Activated T-cell treated with anti-CD3 and anti-CD28 coated beads for 24 hours (primary cell): ENCODE measurements around the gene PKNOX2.

Experiments
- DNase-seq: peaks from one replicate; pipeline ENCODE4 v3.0.0-alpha.2; 2020; ENCODE audit warnings: low read depth

PKNOX2 gene

GRCh38 chr11:125412509-125412908, 248.0 kb downstream of the PKNOX2 start:
- DNase-seq: no peak

GRCh38 chr11:125413226-125413625, 248.7 kb downstream of the PKNOX2 start:
- no peak for DNase-seq

GRCh38 chr11:125414121-125414520, 249.6 kb downstream of the PKNOX2 start:
- no peak for DNase-seq

GRCh38 chr11:125416981-125417935, 252.7 kb downstream of the PKNOX2 start:
- no peak for DNase-seq

GRCh38 chr11:125418396-125418795, 253.8 kb downstream of the PKNOX2 start:
- DNase-seq: no peak

DNA sequence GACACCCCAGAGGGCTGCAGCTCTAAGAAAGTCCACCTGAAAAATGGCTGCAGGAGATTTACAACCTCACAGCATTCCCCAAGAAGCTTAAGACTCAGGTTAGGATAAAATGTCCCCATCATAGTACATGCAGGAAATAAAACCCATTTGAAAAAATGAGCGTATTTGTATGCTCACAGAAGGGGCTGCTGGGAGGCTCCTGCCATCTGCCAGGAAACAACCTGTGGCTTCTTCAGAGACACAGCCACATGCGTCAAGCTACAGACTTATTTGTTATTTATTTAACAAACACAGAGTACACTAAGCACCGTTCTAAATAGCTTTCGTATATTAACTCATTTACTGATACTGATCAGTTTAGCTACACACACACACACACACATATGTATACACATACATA, 258.1 kb downstream of the PKNOX2 start:
- no peak for DNase-seq

DNA sequence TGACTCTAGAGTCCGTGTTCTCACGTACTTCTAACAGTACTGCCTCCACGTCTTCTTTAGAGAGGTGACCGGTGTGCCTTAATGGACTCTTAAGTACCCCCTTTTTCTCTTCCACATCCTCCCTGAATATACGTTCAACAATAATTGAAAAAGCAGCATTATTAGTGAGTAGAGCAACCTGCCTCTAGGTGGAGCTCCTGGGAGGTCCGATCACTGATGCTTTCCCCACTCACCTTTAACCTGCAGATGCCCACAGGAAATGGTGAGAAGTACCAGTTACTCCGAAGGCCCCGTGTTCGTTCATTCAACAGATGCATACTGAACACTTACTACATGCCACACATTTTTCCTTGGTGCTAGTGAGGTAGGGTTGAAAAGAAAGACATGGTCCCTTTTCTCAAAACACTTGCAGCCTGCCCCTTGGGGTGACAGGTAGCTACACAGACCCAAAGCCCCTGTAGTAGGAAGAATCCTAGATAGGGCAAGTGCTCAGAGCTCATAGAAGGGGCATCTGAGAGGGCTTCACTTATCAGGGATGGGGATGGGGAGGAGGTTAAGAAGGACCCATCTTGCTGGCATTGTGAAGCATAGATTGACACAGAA, 258.8 kb downstream of the PKNOX2 start:
- peak; percentile 4 for DNase-seq

GRCh38 chr11:125425601-125426000, 261.1 kb downstream of the PKNOX2 start:
- no peak for DNase-seq

- DNase-seq: no peak
Measured at GRCh38 chr11:125426818-125427528, 262.4 kb downstream of the PKNOX2 start.

DNA sequence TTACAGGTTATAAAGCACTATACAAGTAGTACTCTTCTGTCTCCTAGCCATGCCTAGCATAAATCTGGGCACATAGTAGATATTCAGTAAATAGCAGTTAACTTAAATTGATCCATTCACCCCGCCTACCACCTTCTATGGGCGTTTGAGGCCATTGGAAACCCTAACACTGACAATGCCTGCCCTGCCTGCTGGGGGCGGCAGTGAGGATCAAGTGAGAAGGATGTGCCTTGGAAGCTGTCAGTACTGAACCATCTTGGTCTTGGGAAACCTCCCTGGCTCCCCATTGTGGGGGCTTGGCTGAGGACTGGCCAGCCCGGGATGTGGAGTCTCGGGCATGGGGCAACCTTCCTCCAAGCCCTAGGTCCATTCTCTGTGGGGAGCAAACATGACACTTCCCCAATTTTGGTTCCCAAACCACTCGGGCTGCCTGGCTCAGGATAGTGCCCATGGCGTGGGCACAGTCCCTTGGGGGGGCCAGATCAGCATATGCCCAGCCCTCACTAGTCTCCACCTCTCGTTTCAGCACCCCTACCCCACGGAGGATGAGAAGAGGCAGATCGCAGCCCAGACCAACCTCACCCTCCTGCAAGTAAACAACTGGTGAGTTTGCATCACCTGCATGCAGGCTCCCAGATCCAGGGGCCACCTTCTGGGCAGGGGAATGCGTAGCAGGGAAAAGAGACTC, 264.1 kb downstream of the PKNOX2 start:
- DNase-seq: no peak

DNA sequence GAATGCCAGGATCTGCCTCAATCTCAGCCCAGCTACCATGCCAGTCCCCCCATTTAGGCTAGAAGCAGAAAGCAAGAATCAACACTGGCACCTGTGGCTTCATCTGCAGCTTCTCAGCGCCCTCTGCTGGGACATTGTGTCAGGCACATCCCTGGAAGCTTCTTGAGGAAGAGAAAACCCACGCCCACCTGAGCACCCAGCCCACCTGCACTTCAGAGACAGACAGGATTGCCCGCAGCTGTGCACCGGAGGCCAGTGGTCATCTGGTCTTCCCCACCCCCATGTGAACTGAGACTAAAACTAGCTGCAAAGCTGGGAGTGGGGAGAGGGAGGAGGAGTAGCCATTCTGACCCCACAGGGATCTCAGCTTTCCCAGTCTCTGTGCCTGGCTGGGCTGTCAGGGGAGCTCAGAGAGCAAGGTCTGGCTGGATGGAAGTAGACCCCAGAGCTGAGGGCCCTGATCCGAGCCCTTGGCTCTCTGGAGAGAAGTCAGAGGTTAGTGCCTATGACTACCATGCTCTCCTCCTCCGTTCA, 264.7 kb downstream of the PKNOX2 start:
- DNase-seq: peak; percentile 39

DNA sequence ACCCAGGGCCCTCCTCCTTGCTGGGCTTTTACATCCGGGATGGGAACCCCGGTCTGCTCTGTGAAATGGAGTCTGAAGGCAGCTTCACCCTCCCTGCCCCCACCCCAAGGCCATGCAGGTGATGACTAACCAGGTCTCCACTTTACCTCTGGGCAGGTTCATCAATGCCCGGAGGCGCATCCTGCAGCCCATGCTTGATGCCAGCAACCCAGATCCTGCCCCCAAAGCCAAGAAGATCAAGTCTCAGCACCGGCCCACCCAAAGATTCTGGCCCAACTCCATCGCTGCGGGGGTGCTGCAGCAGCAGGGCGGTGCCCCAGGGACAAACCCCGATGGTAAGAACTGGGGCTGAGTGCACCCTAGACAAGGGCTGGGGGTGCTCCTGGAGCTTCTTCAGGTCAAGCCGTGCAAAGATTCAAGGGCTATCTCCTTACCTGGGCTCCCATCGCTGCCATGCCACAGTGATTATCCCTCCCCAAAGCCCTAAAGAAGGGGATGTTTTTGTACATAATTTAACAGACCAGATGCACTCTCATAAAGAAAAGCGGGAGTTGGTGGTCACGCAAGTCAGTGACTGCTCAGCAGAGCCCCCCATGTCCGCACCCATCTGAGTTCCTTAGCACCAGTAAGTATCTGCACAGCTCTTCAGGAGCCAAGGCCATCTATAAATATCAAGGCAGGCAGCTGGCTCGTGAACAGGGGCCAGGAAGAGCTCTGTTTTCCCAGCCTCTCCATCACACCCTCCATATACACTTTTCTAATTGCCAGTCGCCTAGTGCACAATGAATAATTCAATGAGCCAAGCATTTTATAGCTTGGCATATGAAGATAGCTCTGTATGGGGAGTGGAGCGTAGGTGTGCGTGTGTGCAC, 265.5 kb downstream of the PKNOX2 start:
- DNase-seq: no peak

- no peak for DNase-seq
Measured at GRCh38 chr11:125431009-125431408, 266.5 kb downstream of the PKNOX2 start.

DNA sequence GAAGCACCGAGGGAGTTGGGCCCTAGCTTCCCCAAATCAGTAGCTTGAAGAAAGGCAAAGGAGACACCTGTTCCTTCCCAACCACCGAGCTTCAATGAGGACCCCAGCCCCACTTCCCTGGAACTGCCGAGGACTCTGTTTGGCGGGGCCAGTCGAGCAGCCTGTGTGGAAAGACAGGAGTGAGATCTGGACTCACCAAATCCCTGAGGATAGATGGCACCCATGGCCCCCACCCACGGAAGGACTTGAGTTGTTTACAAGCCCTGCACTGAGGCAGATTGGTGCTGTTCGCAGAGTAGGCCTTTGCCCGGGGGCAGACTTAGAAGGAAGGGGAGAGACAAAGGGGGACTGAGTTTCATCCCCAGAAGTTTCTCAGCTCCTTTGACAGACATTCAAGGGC, 266.9 kb downstream of the PKNOX2 start:
- DNase-seq: no peak

DNA sequence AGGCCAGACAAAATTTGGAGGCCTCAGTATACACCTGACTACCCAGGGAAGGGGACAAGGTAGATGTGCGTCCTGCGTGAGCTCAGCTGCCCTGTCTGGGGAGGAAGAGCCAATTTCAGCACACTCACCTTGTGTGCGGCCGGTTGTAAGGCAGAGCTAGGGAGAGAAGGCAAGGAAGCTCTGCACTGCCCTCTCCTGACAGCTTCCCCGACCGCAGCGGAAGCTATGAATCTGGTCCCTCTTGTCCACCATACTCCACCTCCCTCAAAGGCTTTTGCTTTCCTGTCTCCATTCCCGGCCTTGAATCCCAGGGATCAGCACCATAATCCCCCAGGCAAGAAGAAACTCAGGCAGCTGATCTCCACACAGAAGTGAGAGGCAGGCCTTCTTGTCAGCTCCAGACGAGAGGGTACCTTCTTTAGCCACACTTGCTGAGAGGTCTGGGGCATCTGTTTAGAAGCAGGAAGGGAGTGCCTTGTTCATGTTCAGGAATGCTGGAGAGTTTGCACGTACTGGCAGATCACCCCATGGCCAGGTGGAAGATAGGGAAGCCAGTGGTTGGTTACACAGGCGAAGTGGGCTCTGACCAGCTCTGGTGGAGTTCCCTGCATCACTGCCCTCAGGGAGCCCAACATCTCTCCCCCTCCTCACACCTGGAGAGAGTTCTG, 269.0 kb downstream of the PKNOX2 start:
- DNase-seq: no peak

DNA sequence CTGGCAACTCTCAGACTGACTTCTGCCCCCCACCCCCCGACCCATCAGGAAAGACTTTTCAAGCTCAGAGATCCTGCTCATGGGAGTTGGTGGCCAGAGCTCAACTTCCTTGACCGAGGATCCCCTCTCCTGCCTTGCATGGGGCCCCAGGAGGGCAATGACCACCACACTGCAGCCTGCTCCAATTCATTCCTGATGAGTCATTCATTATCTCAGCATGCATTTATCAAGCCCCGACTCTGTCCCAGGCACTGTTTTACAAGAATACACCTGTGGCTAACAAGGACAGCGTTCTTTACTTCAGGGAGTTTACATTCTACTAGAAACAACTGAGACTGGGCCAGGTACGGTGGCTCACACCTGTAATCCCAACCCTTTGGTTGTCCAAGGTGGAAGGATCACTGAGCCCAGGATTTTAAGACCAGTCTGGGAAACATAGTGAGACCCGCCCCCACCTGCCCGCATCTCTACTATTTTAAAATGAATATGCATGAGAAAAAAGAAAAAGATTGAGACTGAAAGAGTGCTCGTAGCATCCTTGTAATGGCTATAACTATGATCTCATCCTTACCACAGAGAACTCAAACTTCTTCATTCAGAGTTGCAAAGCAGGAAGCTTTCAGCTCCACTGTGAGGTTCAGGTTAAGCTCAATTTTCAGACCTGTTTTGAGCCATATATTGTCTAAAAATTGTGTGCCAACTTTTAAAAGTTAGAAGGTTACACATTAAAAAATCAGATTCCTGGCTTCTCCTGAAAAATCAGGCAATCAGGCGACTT, 271.1 kb downstream of the PKNOX2 start:
- DNase-seq: no peak

GRCh38 chr11:125441648-125442410, 277.3 kb downstream of the PKNOX2 start:
- DNase-seq: no peak

- no peak for DNase-seq
Measured at GRCh38 chr11:125442946-125443345, 278.4 kb downstream of the PKNOX2 start.
